NCI-H2107 (cell line): ENCODE results near the gene DNAJB11.

ENCODE experiments used
- DNase-seq: peaks from one replicate; lab custom pipeline; 2025; lab: John Stamatoyannopoulos, UW

The DNAJB11 gene

DNA sequence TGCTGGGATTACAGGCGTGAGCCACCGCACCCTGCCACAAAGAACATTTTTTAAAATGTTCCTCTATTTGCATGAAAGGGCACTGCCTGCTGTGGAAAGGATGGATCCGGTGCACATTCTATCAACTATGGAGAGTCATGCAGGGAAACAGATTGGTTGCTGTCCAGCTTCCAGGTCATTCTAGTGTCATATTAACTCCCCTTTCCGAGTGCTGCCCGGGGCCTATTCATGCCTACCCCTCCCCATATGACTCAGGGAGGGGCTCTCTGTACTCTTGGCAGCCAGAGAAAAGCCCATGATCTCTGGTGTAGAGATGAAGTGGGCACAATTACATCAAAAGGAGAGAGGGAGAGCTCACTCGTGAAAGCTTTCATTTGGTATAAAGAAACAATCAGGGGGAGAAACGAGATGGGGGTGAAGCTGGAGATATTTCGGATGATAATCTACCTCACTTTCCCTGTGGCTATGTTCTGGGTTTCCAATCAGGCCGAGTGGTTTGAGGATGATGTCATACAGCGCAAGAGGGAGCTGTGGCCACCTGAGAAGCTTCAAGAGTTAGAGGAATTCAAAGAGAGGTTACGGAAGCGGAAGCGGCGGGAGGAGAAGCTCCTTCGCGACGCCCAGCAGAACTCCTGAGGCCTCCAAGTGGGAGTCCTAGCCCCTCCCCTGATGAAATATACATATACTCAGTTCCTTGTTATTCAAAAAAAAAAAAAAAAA lies 26.2 kb downstream of the DNAJB11 start:
- peak; percentile 41 for DNase-seq

- no peak for DNase-seq
These were observed 27.7 kb downstream of the DNAJB11 start for GRCh38 chr3:186598108-186598784.

- DNase-seq = no peak
These were observed 28.2 kb downstream of the DNAJB11 start for GRCh38 chr3:186598794-186599141.

- DNase-seq = no peak
These were observed 28.7 kb downstream of the DNAJB11 start for GRCh38 chr3:186599142-186599784.

DNA sequence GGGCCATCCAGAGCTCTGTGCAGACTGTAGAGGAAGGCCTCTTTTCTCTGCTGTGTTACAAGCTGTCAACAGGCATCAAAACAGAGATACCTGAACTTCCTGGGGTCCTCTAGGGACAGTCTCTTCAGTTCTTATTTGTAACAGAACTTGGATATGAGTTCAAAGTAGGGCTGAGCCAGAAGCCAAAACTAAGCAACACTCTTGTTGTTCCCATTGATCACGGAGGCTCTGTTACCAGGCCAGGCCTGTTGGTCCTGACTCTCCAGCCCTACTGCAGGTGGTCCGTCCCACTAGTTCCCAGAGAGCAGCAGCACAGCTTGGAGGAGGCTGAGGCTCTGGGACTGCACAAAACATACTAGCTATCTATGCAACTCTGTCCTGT lies 29.3 kb downstream of the DNAJB11 start:
- no peak for DNase-seq

- no peak for DNase-seq
These were observed 30.4 kb downstream of the DNAJB11 start for GRCh38 chr3:186600896-186601295.

- no peak for DNase-seq
These were observed 32.6 kb downstream of the DNAJB11 start for GRCh38 chr3:186603159-186603558.

GRCh38 chr3:186605078-186605477 lies 34.6 kb downstream of the DNAJB11 start:
- DNase-seq = no peak

DNA sequence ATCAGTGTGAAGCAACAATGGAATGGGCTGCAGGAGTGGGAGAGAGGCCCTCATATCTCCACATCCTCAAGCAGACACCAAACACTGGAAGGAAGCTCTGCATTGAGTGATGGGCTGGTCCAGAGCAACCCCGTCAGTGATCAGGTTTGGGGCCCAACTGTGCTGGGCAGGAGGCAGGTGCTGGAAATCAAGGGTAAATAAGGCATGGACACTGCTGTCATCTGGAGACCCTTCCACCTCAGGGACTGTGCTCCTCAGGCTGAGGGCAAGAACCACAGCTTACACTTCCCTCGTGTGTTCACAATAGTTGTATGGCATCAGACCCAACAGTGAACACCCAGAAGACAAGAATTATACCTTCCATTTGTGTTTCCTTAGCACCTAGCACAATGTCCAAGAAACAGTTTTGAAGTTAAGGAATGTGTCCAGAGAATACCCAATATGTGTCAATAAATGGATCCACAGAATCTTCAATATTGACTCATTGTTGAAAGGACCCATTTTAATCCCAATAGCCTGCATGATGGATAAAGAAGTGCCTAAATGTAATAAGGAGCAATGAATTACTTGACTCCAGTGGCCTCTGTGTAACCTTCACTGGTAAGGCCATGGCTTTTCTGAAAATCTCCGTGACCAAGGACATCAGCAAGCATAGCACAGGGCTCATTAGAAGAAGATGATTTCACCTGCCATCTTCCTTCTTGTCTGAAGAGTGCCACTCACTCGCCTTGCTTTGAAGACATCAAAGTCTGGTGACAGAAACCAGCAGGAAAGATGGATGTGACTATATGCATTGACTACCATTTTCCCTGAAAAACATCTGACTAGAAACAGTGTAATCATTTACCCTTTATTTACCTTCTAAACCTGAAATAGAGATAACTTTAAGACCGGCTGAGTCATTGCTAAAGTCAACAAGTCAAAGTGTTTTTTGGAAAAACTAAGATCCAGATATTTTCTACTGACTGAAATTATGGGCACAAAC lies 35.3 kb downstream of the DNAJB11 start:
- no peak for DNase-seq

GRCh38 chr3:186608624-186609215 lies 38.2 kb downstream of the DNAJB11 start:
- DNase-seq = no peak

DNA sequence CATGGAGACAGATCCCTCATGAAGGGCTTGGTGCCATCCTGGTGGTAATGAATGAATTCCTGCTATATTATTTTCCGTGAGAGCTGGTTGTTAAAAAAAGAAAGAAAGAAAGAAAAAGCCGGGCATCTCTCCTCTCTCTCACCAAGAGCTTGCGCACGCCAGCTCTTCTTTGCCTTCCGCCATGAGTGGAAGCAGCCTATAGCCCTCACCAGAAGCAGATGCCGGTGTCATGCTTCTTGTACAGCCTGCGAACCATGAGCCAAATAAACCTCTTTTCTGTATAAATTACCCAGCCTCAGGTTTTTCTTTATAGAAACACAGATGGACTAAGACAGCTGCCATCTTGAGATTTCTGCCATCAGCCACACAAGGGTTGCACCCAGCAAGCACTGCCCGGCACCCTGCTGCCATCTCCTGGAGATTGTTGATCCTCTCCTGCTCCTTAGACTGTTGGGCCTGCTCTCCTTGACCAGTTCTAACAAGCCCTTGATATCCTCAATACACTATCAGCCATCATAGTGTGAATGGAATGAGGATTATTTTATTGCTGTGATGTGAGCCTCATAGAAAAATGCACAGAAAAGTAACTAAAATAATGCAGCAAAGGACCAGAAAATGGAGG lies 38.8 kb downstream of the DNAJB11 start:
- no peak for DNase-seq

GRCh38 chr3:186612065-186612464 lies 41.5 kb downstream of the DNAJB11 start:
- DNase-seq = no peak

DNA sequence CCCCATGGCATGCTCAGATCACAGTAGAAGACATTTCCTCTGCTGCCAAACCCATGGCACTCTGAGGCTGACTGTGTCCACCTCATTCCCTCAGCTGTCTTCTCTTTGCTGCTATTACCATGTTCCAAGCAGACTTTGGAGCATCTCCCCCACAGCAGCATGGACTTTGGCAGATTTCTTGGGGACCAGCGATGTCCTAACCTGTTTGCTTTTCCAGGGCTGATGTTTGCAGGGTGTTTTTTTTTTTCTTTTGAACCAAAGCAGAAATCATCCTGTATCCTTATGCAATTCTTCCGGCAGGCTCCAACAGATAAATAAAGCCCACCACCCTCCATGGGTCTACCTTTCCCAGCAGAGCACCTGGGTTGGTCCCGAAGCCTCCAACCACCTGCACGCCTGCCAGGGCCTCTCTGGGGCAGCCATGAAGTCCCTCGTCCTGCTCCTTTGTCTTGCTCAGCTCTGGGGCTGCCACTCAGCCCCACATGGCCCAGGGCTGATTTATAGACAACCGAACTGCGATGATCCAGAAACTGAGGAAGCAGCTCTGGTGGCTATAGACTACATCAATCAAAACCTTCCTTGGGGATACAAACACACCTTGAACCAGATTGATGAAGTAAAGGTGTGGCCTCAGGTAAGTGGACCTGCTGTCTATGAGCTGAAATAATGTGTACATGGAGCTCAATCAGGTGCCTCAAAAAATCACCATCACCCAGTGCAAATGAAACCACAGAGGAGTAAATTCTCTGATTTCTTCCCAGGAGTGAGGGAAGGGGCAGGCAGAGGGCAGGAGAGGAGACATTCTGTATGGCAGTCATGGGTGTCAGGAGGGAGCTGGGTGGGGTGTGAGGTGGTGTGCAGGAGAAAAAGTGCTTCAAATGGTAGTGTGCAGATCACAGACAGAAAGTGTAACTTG lies 42.5 kb downstream of the DNAJB11 start, which contains the start of gene AHSG:
Gene AHSG (plus strand): TSS at position 340 of the 916 bp plus-strand sequence. CDS start 82 bp downstream, at position 422.
- DNase-seq = no peak

DNA sequence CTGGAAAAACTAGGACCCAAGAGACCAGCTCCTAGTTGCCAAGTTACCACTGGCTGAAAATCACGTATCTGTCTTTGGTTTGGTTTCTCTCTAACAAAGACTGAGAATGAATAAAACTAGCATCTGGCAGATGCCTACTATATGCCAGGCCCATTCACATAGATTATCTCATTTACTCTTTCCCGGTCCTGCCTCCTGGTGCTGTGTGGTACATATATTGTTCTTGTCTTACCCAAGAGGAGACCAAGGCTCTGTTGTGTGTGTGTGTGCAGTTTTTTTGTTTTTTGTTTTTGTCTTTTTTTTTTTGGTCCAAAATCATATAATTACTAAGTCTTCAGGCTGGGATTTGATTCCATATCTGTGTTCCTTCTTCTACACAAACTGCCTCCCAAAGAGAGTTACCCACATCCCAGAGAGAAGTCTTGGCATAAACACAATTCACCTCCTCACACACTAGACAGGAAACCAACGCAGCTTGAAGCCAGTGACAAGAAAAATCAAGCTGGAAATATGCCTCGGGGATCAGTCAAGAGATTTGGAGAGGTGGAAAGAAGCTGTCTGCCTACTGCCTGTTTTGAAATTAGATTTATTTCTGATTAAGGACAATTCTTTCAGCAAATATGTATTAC lies 43.2 kb downstream of the DNAJB11 start:
- no peak for DNase-seq

DNA sequence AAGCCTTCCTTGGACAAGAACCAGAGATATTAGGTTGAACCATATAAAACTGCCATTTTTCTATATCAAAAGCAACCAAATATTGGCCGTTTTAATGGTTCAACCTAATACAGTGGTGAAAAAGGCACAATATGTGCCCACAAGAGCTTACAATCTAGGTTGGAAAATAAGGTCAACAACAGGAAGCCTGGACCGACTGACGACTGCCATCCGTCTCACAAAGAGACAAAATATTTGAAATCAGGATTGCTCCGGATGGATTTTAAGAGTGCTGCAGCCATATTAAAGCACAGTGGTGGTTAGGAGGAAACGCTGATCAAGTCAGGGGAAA lies 43.7 kb downstream of the DNAJB11 start:
- no peak for DNase-seq

GRCh38 chr3:186614597-186615483 lies 44.3 kb downstream of the DNAJB11 start:
- DNase-seq = peak; percentile 87

DNA sequence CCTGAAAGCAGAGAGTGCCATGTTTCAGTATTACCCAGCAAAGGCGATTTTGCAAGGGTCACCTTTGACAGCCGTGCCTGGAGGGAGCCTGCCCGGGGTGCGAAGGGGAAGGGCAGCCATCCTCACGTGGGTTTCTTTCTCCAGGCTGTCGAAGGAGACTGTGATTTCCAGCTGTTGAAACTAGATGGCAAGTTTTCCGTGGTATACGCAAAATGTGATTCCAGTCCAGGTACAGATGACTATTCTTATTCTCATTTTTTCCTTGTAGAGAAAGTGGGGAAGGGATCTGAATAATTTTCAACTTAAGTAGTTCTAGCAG lies 45.7 kb downstream of the DNAJB11 start:
- DNase-seq = no peak

GRCh38 chr3:186617036-186617946 lies 46.8 kb downstream of the DNAJB11 start:
- DNase-seq = peak; percentile 93
